NCI-H2196 treated with DMSO at 0.1 percent for 48 hours (cell line): ENCODE results near the gene RUNX2.

Experiments
- DNase-seq: peaks from one replicate; lab custom pipeline; 2025; ENCODE audit not compliant: unreplicated experiment; lab: John Stamatoyannopoulos, UW

Gene RUNX2

GRCh38 chr6:45478240-45478639, 150.1 kb downstream of the RUNX2 start:
- no peak for DNase-seq

GRCh38 chr6:45479834-45480751, 152.0 kb downstream of the RUNX2 start:
- no peak for DNase-seq

GRCh38 chr6:45480752-45481415, 152.8 kb downstream of the RUNX2 start:
- DNase-seq = no peak

GRCh38 chr6:45483021-45483420, 154.9 kb downstream of the RUNX2 start:
- DNase-seq = no peak

- no peak for DNase-seq
Observed at GRCh38 chr6:45483501-45483900, 155.4 kb downstream of the RUNX2 start.

- DNase-seq = no peak
Observed at GRCh38 chr6:45486736-45487135, 158.6 kb downstream of the RUNX2 start.

- no peak for DNase-seq
Observed at GRCh38 chr6:45487645-45488044, 159.5 kb downstream of the RUNX2 start.

- DNase-seq = no peak
Observed at GRCh38 chr6:45488269-45488668, 160.1 kb downstream of the RUNX2 start.

- no peak for DNase-seq
Observed at GRCh38 chr6:45488889-45489288, 160.8 kb downstream of the RUNX2 start.

- no peak for DNase-seq
Observed at GRCh38 chr6:45491048-45491735, 163.1 kb downstream of the RUNX2 start.

- no peak for DNase-seq
Observed at GRCh38 chr6:45491874-45492273, 163.7 kb downstream of the RUNX2 start.

- no peak for DNase-seq
Observed at GRCh38 chr6:45493761-45494160, 165.6 kb downstream of the RUNX2 start.

- no peak for DNase-seq
Observed at GRCh38 chr6:45494416-45495135, 166.4 kb downstream of the RUNX2 start.

GRCh38 chr6:45495429-45496084, 167.4 kb downstream of the RUNX2 start:
- DNase-seq = no peak

GRCh38 chr6:45496085-45496433, 167.9 kb downstream of the RUNX2 start:
- no peak for DNase-seq

- DNase-seq = no peak
Observed at GRCh38 chr6:45498591-45498990, 170.5 kb downstream of the RUNX2 start.

- DNase-seq = no peak
Observed at GRCh38 chr6:45500924-45501816, 173.0 kb downstream of the RUNX2 start.

- no peak for DNase-seq
Observed at GRCh38 chr6:45502456-45502855, 174.3 kb downstream of the RUNX2 start.

GRCh38 chr6:45504947-45505346, 176.8 kb downstream of the RUNX2 start:
- no peak for DNase-seq

- DNase-seq = no peak
Observed at GRCh38 chr6:45505470-45505869, 177.3 kb downstream of the RUNX2 start.
